ENCODE results near the gene FOS. TPM values are rescaled to one million over a fixed set of nuclear protein-coding genes. Genes with fewer than 3 reads are reported as not detected.

The FOS gene
- total RNA-seq, 4 donors from 2014 or later = 32.1 to 239 (median 121) TPM

DNA sequence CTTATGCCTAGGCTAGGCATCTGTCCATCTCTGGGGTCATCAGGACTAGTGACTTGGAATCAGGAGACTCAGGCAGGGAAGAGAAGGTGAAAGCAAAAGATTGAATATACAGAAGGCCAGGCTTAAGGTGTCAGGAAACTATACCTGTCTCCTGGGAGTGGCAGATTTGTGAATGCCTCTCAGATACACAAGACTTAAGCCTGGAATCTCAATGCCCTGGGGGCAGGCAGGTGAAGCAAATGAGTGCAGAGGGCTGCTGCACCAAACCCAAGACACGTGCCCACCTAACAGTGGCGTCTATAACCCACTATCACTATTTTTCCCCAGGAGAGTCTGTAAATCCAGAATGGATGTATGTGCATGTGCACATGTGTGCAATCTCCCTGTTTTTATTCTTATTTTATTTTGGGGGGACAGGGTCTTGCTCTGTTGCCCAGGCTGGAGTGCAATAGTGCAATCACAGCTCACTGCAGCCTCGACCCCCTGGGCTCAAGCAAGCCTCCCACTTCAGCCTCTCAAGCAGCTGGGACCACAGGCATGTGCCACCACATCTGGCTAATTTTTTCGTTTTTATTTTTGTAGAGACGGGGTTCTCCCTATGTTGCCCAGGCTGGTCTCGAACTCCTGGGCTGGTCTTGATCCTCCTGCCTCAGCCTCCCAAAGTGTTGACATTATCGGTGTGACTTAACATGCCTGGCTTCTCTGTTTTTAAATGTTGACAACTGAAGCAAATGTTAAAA lies 31.9 kb upstream of the FOS start:
- H3K4me3 ChIP-seq (replicated peaks in 1 of 3) = no peak overlapping the region
- H3K27me3 ChIP-seq = no peaks in the 10 kb centered on the region
- H3K36me3 ChIP-seq = no peaks in the 10 kb centered on the region
- TF ChIP-seq POLR2A (IDR thresholded peaks at IDR 0.05) = no peak
- TF ChIP-seq, protein P1, sequence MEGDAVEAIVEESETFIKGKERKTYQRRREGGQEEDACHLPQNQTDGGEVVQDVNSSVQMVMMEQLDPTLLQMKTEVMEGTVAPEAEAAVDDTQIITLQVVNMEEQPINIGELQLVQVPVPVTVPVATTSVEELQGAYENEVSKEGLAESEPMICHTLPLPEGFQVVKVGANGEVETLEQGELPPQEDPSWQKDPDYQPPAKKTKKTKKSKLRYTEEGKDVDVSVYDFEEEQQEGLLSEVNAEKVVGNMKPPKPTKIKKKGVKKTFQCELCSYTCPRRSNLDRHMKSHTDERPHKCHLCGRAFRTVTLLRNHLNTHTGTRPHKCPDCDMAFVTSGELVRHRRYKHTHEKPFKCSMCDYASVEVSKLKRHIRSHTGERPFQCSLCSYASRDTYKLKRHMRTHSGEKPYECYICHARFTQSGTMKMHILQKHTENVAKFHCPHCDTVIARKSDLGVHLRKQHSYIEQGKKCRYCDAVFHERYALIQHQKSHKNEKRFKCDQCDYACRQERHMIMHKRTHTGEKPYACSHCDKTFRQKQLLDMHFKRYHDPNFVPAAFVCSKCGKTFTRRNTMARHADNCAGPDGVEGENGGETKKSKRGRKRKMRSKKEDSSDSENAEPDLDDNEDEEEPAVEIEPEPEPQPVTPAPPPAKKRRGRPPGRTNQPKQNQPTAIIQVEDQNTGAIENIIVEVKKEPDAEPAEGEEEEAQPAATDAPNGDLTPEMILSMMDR (IDR thresholded peaks at IDR 0.05) = no peak
- H3K4me1 ChIP-seq = peaks cover 12 to 21% of the 10 kb centered on the region in 2 donors
- no peak overlapping the region for H3K27ac ChIP-seq
- no peaks in the 10 kb centered on the region for H3K9me3 ChIP-seq
- 83 to 90% methylated on average over 7 of the region's 7 CpGs for WGBS, 2 donors
- DNase-seq = no peak
- intact Hi-C loops (cut with DNase I) = no loop called here

DNA sequence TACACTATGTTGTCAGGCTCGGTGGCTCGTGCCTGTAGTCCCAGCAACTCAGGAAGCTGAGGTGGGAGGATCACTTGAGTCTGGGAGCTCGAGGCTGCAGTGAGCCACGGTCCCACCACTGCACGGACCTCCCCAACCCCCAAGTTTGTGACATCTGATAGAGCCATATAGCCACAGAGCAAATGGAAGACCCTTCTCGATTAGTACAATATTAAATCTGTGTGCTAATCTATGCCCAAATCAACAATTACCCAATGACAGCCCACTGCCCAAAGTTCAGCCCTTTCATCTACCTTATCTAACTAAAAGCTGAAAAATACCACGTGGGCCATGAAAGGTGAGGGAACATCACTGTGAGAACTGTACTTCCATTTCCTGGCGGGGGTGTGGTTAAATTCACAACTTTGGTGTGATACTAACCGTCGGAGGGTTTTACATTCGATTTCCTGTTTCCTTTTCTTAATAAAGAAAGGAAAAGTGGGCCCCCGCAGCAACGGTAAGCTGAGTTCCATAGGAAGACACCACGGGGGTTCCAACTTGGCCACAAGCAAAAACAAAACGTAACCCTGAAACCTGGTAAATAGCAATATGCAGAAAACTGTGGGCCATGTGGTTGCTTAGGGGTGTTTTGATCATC lies 31.2 kb upstream of the FOS start:
- Histone ChIP-seq H3K9me3 (no peaks in the 10 kb centered on the region), H3K36me3 (no peaks in the 10 kb centered on the region), H3K27ac (no peak overlapping the region), H3K4me1 (peaks cover 7 to 24% of the 10 kb centered on the region in 2 donors), H3K27me3 (no peaks in the 10 kb centered on the region), H3K4me3 (replicated peaks in 1 of 3) (no peak overlapping the region)
- no peak for DNase-seq
- intact Hi-C loops (cut with DNase I) = no loop called here
- 59 to 61% methylated on average over 15 of the region's 15 CpGs for WGBS, 2 donors
- TF ChIP-seq, protein P1 (IDR thresholded peaks at IDR 0.05) = no peak
- no peak for TF ChIP-seq POLR2A (IDR thresholded peaks at IDR 0.05)

DNA sequence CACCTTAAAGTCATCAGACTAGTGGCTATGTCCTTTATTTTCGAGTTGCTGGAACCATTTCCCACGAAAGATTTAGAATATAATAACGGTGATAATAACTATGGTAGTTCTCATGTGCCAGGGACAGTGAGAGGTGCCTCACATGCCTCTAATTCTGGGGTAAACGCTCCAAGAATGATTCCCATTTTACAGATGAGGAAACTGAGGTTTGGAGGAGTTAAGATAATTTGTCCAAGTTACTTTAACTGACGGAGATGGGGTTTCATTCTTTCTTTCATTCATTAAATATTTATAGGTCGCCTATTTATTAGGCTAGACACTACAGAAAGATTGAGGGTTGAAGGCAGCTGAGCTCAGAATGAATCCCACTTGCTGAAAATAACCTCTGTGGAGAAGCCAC lies 30.7 kb upstream of the FOS start:
- TF ChIP-seq, protein P1 (IDR thresholded peaks at IDR 0.05) = no peak
- TF ChIP-seq POLR2A (IDR thresholded peaks at IDR 0.05) = no peak
- Histone ChIP-seq H3K27ac (no peak overlapping the region), H3K4me1 (peaks cover 7 to 26% of the 10 kb centered on the region in 2 donors), H3K4me3 (replicated peaks in 1 of 3) (no peak overlapping the region), H3K9me3 (no peaks in the 10 kb centered on the region), H3K27me3 (no peaks in the 10 kb centered on the region), H3K36me3 (no peaks in the 10 kb centered on the region)
- WGBS, 2 donors = 86 to 91% methylated on average over 6 of the region's 6 CpGs
- intact Hi-C loops (cut with DNase I) = no loop called here
- no peak for DNase-seq

DNA sequence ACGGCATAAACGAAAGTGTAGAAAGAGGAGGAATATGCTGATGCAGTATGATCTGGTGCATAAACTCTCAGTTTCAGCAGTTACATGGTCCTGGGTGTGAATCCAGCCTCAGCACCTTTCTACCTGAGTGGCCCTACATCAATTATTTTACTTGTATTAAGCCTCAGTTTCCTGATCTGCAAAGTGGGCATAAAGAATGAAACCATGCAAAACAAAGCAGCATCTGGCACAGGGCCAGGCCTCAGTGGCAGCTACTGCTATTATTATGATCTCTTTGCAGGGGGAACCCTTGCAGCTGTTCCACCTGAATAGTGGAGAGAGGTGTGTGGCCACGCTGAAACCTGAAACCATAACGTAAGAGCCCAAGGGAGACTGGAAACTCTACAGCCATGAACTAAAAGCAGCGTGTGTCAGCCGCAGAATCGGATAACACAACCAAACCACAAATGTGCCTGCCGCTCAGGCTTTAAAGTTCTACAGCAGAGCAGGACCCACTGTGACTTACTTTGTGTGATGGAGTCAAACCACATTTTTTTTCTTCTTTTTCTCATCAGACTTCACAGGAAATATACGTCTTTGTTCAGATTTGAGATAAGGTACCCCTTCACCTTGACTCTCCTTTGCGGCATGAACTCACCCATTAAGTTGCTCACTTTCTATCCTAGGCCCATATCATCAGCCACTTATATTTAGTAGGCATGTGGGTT lies 29.2 kb upstream of the FOS start:
- Histone ChIP-seq H3K27ac (peak overlapping the region in 1 of 3 donors; percentile 15), H3K4me3 (replicated peaks in 1 of 3) (no peak overlapping the region), H3K9me3 (no peaks in the 10 kb centered on the region), H3K27me3 (no peaks in the 10 kb centered on the region), H3K36me3 (no peaks in the 10 kb centered on the region), H3K4me1 (peaks cover 13 to 33% of the 10 kb centered on the region in 2 donors)
- 46 to 53% methylated on average over 10 of the region's 10 CpGs for WGBS, 2 donors
- peak; percentile 38 to 51 for DNase-seq
- intact Hi-C loops (cut with DNase I) = no loop called here
- no peak for TF ChIP-seq POLR2A (IDR thresholded peaks at IDR 0.05)
- TF ChIP-seq, protein P1 (IDR thresholded peaks at IDR 0.05) = no peak

Data from thyroid gland (tissue), 4 donors.